ENCODE data around the gene CRACDL. TPM values are rescaled to one million over a fixed set of nuclear protein-coding genes. Genes with fewer than 3 reads are reported as not detected.

CRACDL gene
- total RNA-seq, 1 donor from 2014 or later: 0.52 TPM

DNA sequence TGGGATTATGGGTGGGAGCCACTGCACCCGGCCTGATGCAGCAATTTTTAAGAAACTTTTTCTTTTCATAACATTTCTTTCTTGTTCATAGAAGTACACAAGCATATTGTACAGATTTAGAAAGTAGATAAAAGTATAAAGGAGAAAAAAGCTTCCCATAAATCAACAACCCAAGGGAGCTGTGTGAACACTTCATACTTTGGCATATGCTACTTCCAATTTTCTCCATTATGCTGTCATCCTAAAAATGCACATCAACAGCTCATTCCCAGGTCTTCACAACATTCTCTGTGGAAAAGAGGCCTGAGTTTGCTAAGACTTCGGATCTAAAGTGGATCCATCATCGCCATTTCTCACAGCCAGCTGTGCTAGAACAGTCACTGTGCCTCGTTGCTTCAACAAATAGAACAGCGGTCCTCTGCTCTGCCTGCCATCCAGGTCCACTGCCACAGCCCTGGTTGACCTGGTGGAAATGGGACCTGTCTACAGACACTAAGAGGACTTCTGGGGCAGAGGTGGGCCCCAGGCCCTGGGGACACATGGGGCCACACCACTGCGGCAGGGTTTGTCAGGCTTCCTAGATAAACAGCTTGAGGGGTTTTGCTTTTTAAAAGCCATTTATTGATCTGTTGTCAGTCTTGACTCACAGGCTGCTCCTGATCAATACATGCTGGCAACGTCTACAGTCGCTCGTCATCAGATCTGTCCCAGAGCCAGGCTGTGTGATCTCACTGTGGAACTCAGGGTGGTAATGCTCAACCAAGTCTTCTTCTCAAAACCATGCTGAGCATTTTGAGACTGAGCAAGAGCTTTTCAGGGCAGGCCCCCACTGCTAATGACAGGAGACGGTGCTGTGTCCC lies 132.4 kb downstream of the CRACDL start:
- Histone ChIP-seq H3K4me1 (ENCODE audit: control insufficient read depth in 3 of 3, insufficient read depth in 3 of 3, low read length in 3 of 3) (peaks cover 12 to 45% (median 21%) of the 10 kb centered on the region in 3 donors), H3K36me3 (ENCODE audit: control insufficient read depth in 3 of 3, insufficient read depth in 3 of 3, low read length in 3 of 3) (no peaks in the 10 kb centered on the region), H3K9me3 (ENCODE audit: control insufficient read depth in 3 of 3, low read length in 3 of 3) (no peaks in the 10 kb centered on the region), H3K4me3 (ENCODE audit: low read length in 3 of 3) (no peak overlapping the region), H3K27ac (ENCODE audit: low read depth, low read length) (no peak overlapping the region), H3K27me3 (ENCODE audit: control insufficient read depth in 3 of 3, insufficient read depth in 3 of 3, low read length in 3 of 3) (no peaks in the 10 kb centered on the region), H3K9ac (ENCODE audit: low read depth in 1 of 3, low read length in 3 of 3) (no peak overlapping the region)

- no peaks in the 10 kb centered on the region for H3K36me3 ChIP-seq (ENCODE audit: control insufficient read depth in 3 of 3, insufficient read depth in 3 of 3, low read length in 3 of 3)
- H3K4me1 ChIP-seq (ENCODE audit: control insufficient read depth in 3 of 3, insufficient read depth in 3 of 3, low read length in 3 of 3): peaks cover 12 to 44% (median 21%) of the 10 kb centered on the region in 3 donors
- H3K9ac ChIP-seq (ENCODE audit: low read depth in 1 of 3, low read length in 3 of 3): no peak overlapping the region
- H3K27me3 ChIP-seq (ENCODE audit: control insufficient read depth in 3 of 3, insufficient read depth in 3 of 3, low read length in 3 of 3): no peaks in the 10 kb centered on the region
- H3K4me3 ChIP-seq (ENCODE audit: low read length in 3 of 3): no peak overlapping the region
- no peaks in the 10 kb centered on the region for H3K9me3 ChIP-seq (ENCODE audit: control insufficient read depth in 3 of 3, low read length in 3 of 3)
- no peak overlapping the region for H3K27ac ChIP-seq (ENCODE audit: low read depth, low read length)
Measured at GRCh38 chr2:98802344-98802743, 133.7 kb downstream of the CRACDL start.

GRCh38 chr2:98801921-98802321 lies 134.1 kb downstream of the CRACDL start:
- Histone ChIP-seq H3K9me3 (ENCODE audit: control insufficient read depth in 3 of 3, low read length in 3 of 3) (no peaks in the 10 kb centered on the region), H3K4me3 (ENCODE audit: low read length in 3 of 3) (no peak overlapping the region), H3K9ac (ENCODE audit: low read depth in 1 of 3, low read length in 3 of 3) (no peak overlapping the region), H3K27ac (ENCODE audit: low read depth, low read length) (no peak overlapping the region), H3K36me3 (ENCODE audit: control insufficient read depth in 3 of 3, insufficient read depth in 3 of 3, low read length in 3 of 3) (no peaks in the 10 kb centered on the region), H3K4me1 (ENCODE audit: control insufficient read depth in 3 of 3, insufficient read depth in 3 of 3, low read length in 3 of 3) (peaks cover 12 to 40% (median 21%) of the 10 kb centered on the region in 3 donors), H3K27me3 (ENCODE audit: control insufficient read depth in 3 of 3, insufficient read depth in 3 of 3, low read length in 3 of 3) (no peaks in the 10 kb centered on the region)

DNA sequence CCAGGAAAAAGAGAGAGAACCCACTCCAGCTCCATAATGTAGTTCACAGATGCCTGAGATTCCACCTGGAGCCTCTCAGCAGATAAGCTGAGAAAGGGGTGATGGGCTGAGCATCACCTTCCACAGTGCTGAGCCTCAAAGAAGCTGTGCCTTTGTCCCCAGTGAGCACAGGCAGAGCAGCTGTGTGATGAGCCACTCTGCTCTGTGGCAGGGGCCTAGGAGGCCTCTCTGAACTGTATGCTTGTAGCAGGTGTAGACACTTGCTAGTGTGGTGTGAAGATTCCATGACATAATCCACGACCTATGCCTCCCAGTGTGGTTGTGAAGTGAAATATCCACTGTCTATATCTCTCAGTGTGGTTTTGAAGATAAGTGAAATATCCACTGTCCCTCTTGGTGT lies 134.7 kb downstream of the CRACDL start:
- peaks cover 8 to 33% (median 19%) of the 10 kb centered on the region in 3 donors for H3K4me1 ChIP-seq (ENCODE audit: control insufficient read depth in 3 of 3, insufficient read depth in 3 of 3, low read length in 3 of 3)
- H3K27me3 ChIP-seq (ENCODE audit: control insufficient read depth in 3 of 3, insufficient read depth in 3 of 3, low read length in 3 of 3): no peaks in the 10 kb centered on the region
- H3K9me3 ChIP-seq (ENCODE audit: control insufficient read depth in 3 of 3, low read length in 3 of 3): no peaks in the 10 kb centered on the region
- H3K4me3 ChIP-seq (ENCODE audit: low read length in 3 of 3): no peak overlapping the region
- H3K27ac ChIP-seq (ENCODE audit: low read depth, low read length): no peak overlapping the region
- H3K36me3 ChIP-seq (ENCODE audit: control insufficient read depth in 3 of 3, insufficient read depth in 3 of 3, low read length in 3 of 3): no peaks in the 10 kb centered on the region
- H3K9ac ChIP-seq (ENCODE audit: low read depth in 1 of 3, low read length in 3 of 3): no peak overlapping the region

DNA sequence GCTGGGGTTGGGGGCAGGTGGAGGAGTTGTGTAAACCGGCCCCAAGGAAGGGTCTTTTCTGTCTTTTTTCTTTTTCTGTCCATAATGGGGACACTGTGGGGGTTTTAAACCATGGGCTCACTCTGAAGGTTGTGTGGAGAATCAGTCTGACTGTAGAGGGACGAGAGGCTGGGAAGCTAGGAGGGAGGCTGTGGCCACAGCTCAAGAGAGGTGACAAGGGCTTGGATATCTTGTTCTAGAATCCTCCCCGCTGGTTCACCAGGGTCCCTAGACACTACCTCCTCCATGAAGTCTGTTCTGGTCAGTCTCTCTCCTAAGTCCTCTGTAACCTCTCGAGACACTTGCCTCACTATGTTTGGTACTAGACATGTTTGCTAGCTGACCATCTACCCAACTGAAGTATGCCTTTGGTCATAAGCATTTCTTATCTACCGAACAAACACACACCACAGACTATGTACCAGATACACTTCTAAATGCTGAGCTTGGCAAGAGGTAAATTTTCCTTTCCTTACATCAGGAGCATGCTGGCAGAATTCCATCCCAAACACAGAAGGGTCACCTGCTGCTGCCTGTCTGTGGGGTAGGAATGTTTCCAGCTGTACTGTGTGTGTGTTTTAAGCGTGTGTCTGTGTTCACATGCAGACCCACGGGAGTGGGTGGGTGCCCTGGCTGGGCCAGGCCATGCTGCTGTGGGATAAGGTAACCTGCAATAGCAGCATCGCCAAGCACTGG lies 135.5 kb downstream of the CRACDL start:
- Histone ChIP-seq H3K27ac (ENCODE audit: low read depth, low read length) (no peak overlapping the region), H3K9ac (ENCODE audit: low read depth in 1 of 3, low read length in 3 of 3) (no peak overlapping the region), H3K27me3 (ENCODE audit: control insufficient read depth in 3 of 3, insufficient read depth in 3 of 3, low read length in 3 of 3) (no peaks in the 10 kb centered on the region), H3K4me3 (ENCODE audit: low read length in 3 of 3) (no peak overlapping the region), H3K4me1 (ENCODE audit: control insufficient read depth in 3 of 3, insufficient read depth in 3 of 3, low read length in 3 of 3) (peaks cover 2 to 26% (median 15%) of the 10 kb centered on the region in 3 donors), H3K9me3 (ENCODE audit: control insufficient read depth in 3 of 3, low read length in 3 of 3) (no peaks in the 10 kb centered on the region), H3K36me3 (ENCODE audit: control insufficient read depth in 3 of 3, insufficient read depth in 3 of 3, low read length in 3 of 3) (no peaks in the 10 kb centered on the region)

DNA sequence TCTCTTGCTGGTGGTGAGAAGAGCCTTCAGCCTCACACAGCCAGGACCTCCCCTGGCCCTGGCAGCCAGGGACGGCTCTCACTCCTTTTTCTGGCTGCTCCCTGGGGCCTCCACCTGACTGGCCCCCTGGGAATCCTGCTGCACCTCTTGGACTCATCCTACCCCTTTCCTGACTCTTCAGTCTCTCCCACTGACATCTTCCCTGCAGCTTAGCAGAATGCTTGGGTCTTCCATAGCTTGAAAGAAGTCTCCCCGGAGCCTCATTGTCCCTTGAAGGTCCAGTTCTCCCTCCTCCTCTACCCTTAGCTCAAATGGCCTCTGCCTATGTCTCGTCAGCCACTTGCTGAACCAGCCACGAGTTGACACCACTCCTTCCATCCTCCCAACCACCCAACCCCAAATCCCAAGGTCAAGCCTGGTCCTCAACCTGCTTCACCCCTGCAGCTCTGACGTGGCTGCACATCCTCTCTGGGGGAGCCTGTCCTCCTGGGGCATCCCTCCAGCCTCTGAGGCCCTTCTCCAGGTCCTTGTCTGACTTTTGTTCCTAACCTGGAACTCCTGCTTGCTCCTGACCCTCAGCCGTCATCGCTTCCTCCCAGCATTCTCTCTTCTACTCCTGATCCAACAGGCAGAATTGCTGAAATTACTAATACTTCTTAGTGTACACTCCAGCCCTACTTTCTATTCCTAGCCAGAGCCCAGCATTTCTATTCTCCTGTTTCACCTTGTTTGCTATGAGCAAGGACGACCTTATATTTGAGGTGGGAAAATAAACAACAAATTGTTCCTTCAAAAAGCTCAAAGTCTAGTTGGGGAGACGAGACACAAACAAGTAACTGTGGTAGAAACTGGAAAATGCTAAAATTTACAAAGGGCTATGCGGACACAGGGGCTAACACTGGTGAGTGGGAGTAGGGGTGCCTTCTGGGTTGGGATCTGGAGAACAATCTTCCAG lies 136.4 kb downstream of the CRACDL start:
- H3K4me1 ChIP-seq (ENCODE audit: control insufficient read depth in 3 of 3, insufficient read depth in 3 of 3, low read length in 3 of 3): peaks cover 2 to 25% (median 15%) of the 10 kb centered on the region in 3 donors
- H3K4me3 ChIP-seq (ENCODE audit: low read length in 3 of 3): no peak overlapping the region
- H3K27me3 ChIP-seq (ENCODE audit: control insufficient read depth in 3 of 3, insufficient read depth in 3 of 3, low read length in 3 of 3): no peaks in the 10 kb centered on the region
- H3K9me3 ChIP-seq (ENCODE audit: control insufficient read depth in 3 of 3, low read length in 3 of 3): no peaks in the 10 kb centered on the region
- peak overlapping the region; percentile 36 for H3K27ac ChIP-seq (ENCODE audit: low read depth, low read length)
- no peak overlapping the region for H3K9ac ChIP-seq (ENCODE audit: low read depth in 1 of 3, low read length in 3 of 3)
- no peaks in the 10 kb centered on the region for H3K36me3 ChIP-seq (ENCODE audit: control insufficient read depth in 3 of 3, insufficient read depth in 3 of 3, low read length in 3 of 3)

DNA sequence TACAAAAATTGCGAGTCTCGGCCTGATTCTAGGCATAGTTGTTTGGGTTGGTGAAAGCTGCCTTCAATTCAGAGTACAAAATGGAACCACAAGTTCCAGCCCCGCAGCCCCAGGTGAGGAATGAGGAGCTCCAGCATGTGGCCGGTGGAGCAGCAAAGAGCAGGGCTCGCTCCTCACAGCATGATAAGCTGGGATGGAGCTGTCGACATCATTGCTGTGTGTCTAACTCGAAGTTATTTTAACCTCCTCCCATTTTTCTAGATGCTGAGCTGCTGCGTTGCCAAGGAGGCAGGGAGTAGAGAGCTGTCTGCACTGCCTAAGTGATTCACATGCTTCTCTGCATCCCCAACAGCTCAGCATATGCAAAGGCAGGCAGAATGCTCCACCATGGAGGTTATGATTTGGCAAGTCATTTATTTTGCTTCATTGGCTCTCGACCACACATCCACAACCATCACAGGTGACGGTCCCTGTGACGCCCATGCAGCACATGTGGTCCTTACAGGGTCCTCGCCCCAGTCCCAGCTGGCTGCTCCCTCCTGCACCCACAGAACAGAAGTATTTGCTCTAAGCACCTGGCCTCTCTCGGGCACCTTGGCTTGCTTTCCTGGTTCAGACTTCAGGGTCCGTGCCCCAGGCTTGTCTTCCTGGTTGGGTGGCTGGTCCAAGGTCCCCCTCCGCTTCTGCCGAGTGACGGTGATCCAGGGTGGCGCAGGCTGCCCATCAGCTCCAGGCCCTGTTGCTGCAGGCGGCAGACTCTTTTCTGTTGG lies 139.1 kb downstream of the CRACDL start:
- no peak overlapping the region for H3K4me3 ChIP-seq (ENCODE audit: low read length in 3 of 3)
- no peaks in the 10 kb centered on the region for H3K27me3 ChIP-seq (ENCODE audit: control insufficient read depth in 3 of 3, insufficient read depth in 3 of 3, low read length in 3 of 3)
- peaks cover 2 to 25% (median 15%) of the 10 kb centered on the region in 3 donors for H3K4me1 ChIP-seq (ENCODE audit: control insufficient read depth in 3 of 3, insufficient read depth in 3 of 3, low read length in 3 of 3)
- no peaks in the 10 kb centered on the region for H3K36me3 ChIP-seq (ENCODE audit: control insufficient read depth in 3 of 3, insufficient read depth in 3 of 3, low read length in 3 of 3)
- H3K27ac ChIP-seq (ENCODE audit: low read depth, low read length): no peak overlapping the region
- H3K9me3 ChIP-seq (ENCODE audit: control insufficient read depth in 3 of 3, low read length in 3 of 3): no peaks in the 10 kb centered on the region
- H3K9ac ChIP-seq (ENCODE audit: low read depth in 1 of 3, low read length in 3 of 3): no peak overlapping the region

GRCh38 chr2:98795891-98796676 lies 139.9 kb downstream of the CRACDL start:
- peaks cover 2 to 18% (median 14%) of the 10 kb centered on the region in 3 donors for H3K4me1 ChIP-seq (ENCODE audit: control insufficient read depth in 3 of 3, insufficient read depth in 3 of 3, low read length in 3 of 3)
- H3K4me3 ChIP-seq (ENCODE audit: low read length in 3 of 3): no peak overlapping the region
- no peak overlapping the region for H3K9ac ChIP-seq (ENCODE audit: low read depth in 1 of 3, low read length in 3 of 3)
- no peaks in the 10 kb centered on the region for H3K27me3 ChIP-seq (ENCODE audit: control insufficient read depth in 3 of 3, insufficient read depth in 3 of 3, low read length in 3 of 3)
- H3K36me3 ChIP-seq (ENCODE audit: control insufficient read depth in 3 of 3, insufficient read depth in 3 of 3, low read length in 3 of 3): no peaks in the 10 kb centered on the region
- H3K27ac ChIP-seq (ENCODE audit: low read depth, low read length): no peak overlapping the region
- H3K9me3 ChIP-seq (ENCODE audit: control insufficient read depth in 3 of 3, low read length in 3 of 3): no peaks in the 10 kb centered on the region

Measured in skeletal muscle tissue (tissue), 4 donors.